HUES48 (cell line): ENCODE measurements around the gene LDLRAD4.

ENCODE experiments used
- H3K27ac ChIP-seq: one replicate; pipeline ENCODE4 v1.7.0; 2013; ENCODE audit warnings: low read depth, low read length, inconsistent platforms
- H3K27me3 ChIP-seq: 2 replicates; pipeline ENCODE4 v1.6.1; 2013; ENCODE audit warnings: mild to moderate bottlenecking, low read length; ENCODE audit not compliant: control insufficient read depth, insufficient read depth
- H3K36me3 ChIP-seq: 2 replicates; pipeline ENCODE4 v1.6.1; 2013; ENCODE audit warnings: low read length; ENCODE audit not compliant: control insufficient read depth, insufficient read depth
- H3K4me1 ChIP-seq: 2 replicates; pipeline ENCODE4 v1.6.1; 2013; ENCODE audit warnings: mild to moderate bottlenecking, low read length; ENCODE audit not compliant: control insufficient read depth, insufficient read depth
- H3K4me3 ChIP-seq: 2 replicates; pipeline ENCODE4 v1.5.1; 2013; ENCODE audit warnings: mild to moderate bottlenecking, low read depth, low read length
- H3K9ac ChIP-seq: 2 replicates; pipeline ENCODE4 v1.6.1; 2013; ENCODE audit warnings: mild to moderate bottlenecking, low read depth, low read length, moderate library complexity
- H3K9me3 ChIP-seq: 2 replicates; pipeline ENCODE4 v1.6.1; 2013; ENCODE audit warnings: low read length; ENCODE audit not compliant: control insufficient read depth, insufficient read depth

The LDLRAD4 gene

GRCh38 chr18:13574355-13574754 lies 355.8 kb downstream of the LDLRAD4 start:
- Histone ChIP-seq H3K36me3 (no peaks in the 10 kb centered on the region), H3K9me3 (no peaks in the 10 kb centered on the region), H3K27me3 (no peaks in the 10 kb centered on the region), H3K9ac (no peak overlapping the region), H3K27ac (no peak overlapping the region), H3K4me1 (no peaks in the 10 kb centered on the region), H3K4me3 (no peak overlapping the region)

DNA sequence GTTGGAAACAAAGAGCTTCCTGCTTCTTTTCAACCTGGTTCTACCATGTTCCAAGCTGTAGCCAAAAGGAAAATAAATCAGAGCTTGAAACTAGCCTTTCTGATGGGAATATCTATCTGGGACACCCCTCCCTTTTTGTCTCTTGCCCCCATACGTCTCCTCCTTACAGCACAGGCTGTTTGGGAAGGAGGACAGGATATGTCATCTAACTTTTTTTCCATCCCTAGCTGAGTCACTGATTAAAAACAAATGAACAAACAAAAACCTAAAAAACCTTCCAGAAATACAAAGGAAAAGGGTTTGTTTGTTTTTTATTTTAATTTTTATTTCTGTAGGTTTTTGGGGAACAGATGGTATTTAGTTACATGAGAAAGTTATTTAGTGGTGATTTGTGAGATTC lies 356.2 kb downstream of the LDLRAD4 start:
- Histone ChIP-seq H3K27ac (no peak overlapping the region), H3K4me1 (no peaks in the 10 kb centered on the region), H3K4me3 (no peak overlapping the region), H3K9me3 (no peaks in the 10 kb centered on the region), H3K9ac (no peak overlapping the region), H3K27me3 (no peaks in the 10 kb centered on the region), H3K36me3 (no peaks in the 10 kb centered on the region)

DNA sequence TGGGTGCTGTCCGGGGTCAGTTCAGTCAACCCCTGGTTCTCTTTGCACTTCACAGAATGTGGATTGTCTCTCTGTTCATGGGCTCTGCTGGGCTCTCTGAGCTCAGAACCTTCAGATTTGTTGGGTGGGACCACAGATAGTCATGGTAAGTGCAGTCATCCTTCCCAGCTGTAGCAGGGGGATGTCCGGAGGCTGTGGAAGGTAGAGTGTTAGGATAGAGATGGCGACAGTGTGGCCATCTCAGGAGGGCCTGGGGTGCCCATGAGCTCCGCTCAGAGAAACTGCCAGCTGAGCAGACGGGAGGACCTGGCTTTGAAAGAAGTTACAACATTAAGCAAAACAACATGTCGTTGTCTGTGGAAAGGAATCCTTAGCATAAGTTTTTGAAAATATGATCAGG lies 358.0 kb downstream of the LDLRAD4 start:
- Histone ChIP-seq H3K9me3 (no peaks in the 10 kb centered on the region), H3K4me1 (no peaks in the 10 kb centered on the region), H3K36me3 (no peaks in the 10 kb centered on the region), H3K9ac (no peak overlapping the region), H3K27me3 (no peaks in the 10 kb centered on the region), H3K27ac (no peak overlapping the region), H3K4me3 (no peak overlapping the region)

- H3K9me3 ChIP-seq = no peaks in the 10 kb centered on the region
- no peaks in the 10 kb centered on the region for H3K4me1 ChIP-seq
- no peak overlapping the region for H3K27ac ChIP-seq
- no peaks in the 10 kb centered on the region for H3K36me3 ChIP-seq
- no peaks in the 10 kb centered on the region for H3K27me3 ChIP-seq
- no peak overlapping the region for H3K9ac ChIP-seq
- no peak overlapping the region for H3K4me3 ChIP-seq
These were observed 358.6 kb downstream of the LDLRAD4 start for GRCh38 chr18:13577091-13577697.

DNA sequence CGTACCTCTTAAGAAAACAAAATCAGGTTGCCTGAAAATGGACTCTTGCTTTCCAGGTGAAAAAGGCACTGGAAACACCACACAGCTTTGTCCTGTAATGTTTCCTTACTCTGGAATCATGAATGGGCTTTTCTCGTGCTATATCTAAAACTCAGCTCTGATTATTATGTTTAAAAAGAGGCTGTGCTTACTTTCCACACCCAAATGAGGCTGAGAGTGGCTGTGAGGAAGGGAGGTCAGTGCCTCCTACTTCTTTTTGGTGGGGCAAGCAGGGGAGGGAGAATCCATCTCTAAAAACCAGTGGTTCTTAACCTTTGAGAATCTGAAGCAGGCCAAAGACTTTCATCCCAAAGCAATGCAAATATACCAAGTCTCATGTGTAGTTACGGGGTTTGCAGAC lies 359.2 kb downstream of the LDLRAD4 start:
- no peaks in the 10 kb centered on the region for H3K4me1 ChIP-seq
- H3K4me3 ChIP-seq = no peak overlapping the region
- no peak overlapping the region for H3K27ac ChIP-seq

DNA sequence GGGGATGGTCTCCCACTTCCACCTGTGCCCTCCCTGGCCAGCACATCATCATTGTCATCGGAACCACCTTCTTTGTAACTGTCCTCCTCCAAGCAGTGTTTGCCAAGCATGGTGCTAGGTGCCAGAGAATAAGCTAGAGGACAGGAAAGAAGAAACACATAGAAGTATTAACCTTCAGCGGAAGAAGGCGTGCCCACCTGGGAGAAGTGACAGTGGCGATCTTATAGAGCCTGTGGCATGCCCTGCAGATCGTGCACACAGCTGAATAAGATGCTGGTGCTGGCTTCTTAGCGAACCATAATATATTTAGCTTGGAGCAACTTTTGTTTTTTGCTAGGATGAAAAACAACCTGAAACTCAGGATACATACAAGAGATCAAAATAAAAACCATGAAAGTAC lies 359.8 kb downstream of the LDLRAD4 start:
- no peaks in the 10 kb centered on the region for H3K4me1 ChIP-seq
- H3K27ac ChIP-seq = no peak overlapping the region
- H3K27me3 ChIP-seq = no peaks in the 10 kb centered on the region
- no peaks in the 10 kb centered on the region for H3K9me3 ChIP-seq
- H3K4me3 ChIP-seq = no peak overlapping the region
- H3K36me3 ChIP-seq = no peaks in the 10 kb centered on the region
- H3K9ac ChIP-seq = no peak overlapping the region

More for the DNA sequence above, 359.2 kb downstream of the LDLRAD4 start:
- Histone ChIP-seq H3K27me3 (no peaks in the 10 kb centered on the region), H3K9me3 (no peaks in the 10 kb centered on the region), H3K9ac (no peak overlapping the region), H3K36me3 (no peaks in the 10 kb centered on the region)

DNA sequence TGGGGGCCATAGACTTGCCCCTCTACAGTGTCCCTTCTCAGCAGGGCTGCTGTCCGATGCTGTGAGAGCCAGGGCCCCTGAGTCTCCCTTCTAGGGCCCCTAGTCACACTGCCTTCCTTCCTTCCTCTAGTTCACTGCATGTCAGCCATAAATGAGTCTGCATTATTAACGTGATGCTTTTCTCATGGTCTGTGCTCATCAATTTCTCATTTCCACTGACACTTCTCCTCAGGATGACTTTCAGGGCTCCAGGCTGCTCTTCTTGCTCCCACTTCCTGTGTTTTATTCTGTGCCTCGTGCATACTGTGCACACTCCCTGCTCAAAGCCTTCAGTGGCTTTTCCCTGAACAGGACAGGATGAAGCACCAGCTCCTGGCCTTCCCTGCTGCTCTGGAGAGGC lies 361.3 kb downstream of the LDLRAD4 start:
- Histone ChIP-seq H3K36me3 (no peaks in the 10 kb centered on the region), H3K27ac (no peak overlapping the region), H3K9ac (no peak overlapping the region), H3K4me3 (no peak overlapping the region), H3K4me1 (no peaks in the 10 kb centered on the region), H3K9me3 (no peaks in the 10 kb centered on the region), H3K27me3 (no peaks in the 10 kb centered on the region)

DNA sequence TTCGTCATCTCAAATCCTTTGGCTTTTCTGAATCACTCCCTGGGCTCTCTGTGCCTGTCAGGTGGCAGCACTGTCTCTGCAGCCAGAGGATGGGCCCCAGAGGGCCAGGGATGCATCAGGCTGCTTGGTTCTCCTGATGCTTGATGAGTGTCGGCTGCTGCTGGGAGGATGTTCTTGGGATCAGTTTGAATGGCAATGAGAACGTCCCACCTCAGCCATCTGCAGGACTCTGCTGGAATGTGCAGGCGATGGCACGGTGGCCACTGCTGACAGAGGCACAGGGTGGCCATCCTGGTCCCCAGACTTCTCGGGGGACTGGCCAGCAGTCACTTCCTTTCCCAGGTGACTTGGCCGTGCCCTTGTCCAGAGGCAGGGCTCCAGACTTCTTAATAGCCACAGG lies 361.8 kb downstream of the LDLRAD4 start:
- no peaks in the 10 kb centered on the region for H3K4me1 ChIP-seq
- H3K4me3 ChIP-seq = no peak overlapping the region
- no peak overlapping the region for H3K9ac ChIP-seq
- H3K27ac ChIP-seq = no peak overlapping the region
- H3K36me3 ChIP-seq = no peaks in the 10 kb centered on the region
- H3K9me3 ChIP-seq = no peaks in the 10 kb centered on the region
- H3K27me3 ChIP-seq = no peaks in the 10 kb centered on the region

- Histone ChIP-seq H3K27ac (no peak overlapping the region), H3K9ac (no peak overlapping the region), H3K27me3 (no peaks in the 10 kb centered on the region), H3K4me3 (no peak overlapping the region), H3K4me1 (no peaks in the 10 kb centered on the region), H3K36me3 (no peaks in the 10 kb centered on the region), H3K9me3 (no peaks in the 10 kb centered on the region)
These were observed 362.4 kb downstream of the LDLRAD4 start for GRCh38 chr18:13580991-13581390.

- Histone ChIP-seq H3K4me3 (no peak overlapping the region), H3K9ac (no peak overlapping the region), H3K9me3 (no peaks in the 10 kb centered on the region), H3K27me3 (no peaks in the 10 kb centered on the region), H3K36me3 (no peaks in the 10 kb centered on the region), H3K4me1 (no peaks in the 10 kb centered on the region), H3K27ac (no peak overlapping the region)
These were observed 363.1 kb downstream of the LDLRAD4 start for GRCh38 chr18:13581496-13582177.

- Histone ChIP-seq H3K27ac (no peak overlapping the region), H3K27me3 (no peaks in the 10 kb centered on the region), H3K4me3 (no peak overlapping the region), H3K36me3 (no peaks in the 10 kb centered on the region), H3K9me3 (no peaks in the 10 kb centered on the region), H3K9ac (no peak overlapping the region), H3K4me1 (no peaks in the 10 kb centered on the region)
These were observed 363.7 kb downstream of the LDLRAD4 start for GRCh38 chr18:13582178-13582670.
